ENCODE measurements around the gene RHD. TPM values are rescaled to one million over a fixed set of nuclear protein-coding genes. Genes with fewer than 3 reads are reported as not detected.
"Not testable (repeated sequence)": the region's sequence is repeated elsewhere in the genome, so short reads cannot be mapped to it uniquely, and the experiment has no call there.

Gene RHD
- total RNA-seq, 1 experiment from 2014 or later = not detected

GRCh38 chr1:25327864-25328790, 55.8 kb downstream of the RHD start:
- H3K4me3 ChIP-seq, H3K9me3 ChIP-seq, H3K27me3 ChIP-seq, H3K36me3 ChIP-seq, DNase-seq: not testable (repeated sequence)

- not testable (repeated sequence) for H3K27me3 ChIP-seq, H3K9me3 ChIP-seq, H3K4me3 ChIP-seq, H3K36me3 ChIP-seq
- peak; percentile 20 for DNase-seq
These were observed 56.5 kb downstream of the RHD start for GRCh38 chr1:25328791-25329185.

- DNase-seq, H3K4me3 ChIP-seq, H3K36me3 ChIP-seq, H3K9me3 ChIP-seq, H3K27me3 ChIP-seq: not testable (repeated sequence)
These were observed 57.0 kb downstream of the RHD start for GRCh38 chr1:25329336-25329735.

GRCh38 chr1:25329950-25330349, 57.6 kb downstream of the RHD start:
- H3K4me3 ChIP-seq, H3K36me3 ChIP-seq, H3K9me3 ChIP-seq, H3K27me3 ChIP-seq: not testable (repeated sequence)
- DNase-seq = peak; percentile 47

- not testable (repeated sequence) for H3K27me3 ChIP-seq, H3K9me3 ChIP-seq, H3K36me3 ChIP-seq
- peak; percentile 33 for DNase-seq
- H3K4me3 ChIP-seq = peak overlapping the region; percentile 56
These were observed 64.6 kb downstream of the RHD start for GRCh38 chr1:25336922-25337354.

- H3K27me3 ChIP-seq, DNase-seq, H3K9me3 ChIP-seq: not testable (repeated sequence)
- H3K4me3 ChIP-seq = peak overlapping the region; percentile 85
- peaks cover 14% of the 10 kb centered on the region for H3K36me3 ChIP-seq
These were observed 65.3 kb downstream of the RHD start for GRCh38 chr1:25337483-25338187.

GRCh38 chr1:25338188-25338981, 66.1 kb downstream of the RHD start, which contains the start of gene TMEM50A:
Gene TMEM50A (plus strand): TSS chr1:25338334. CDS start chr1:25340487, 2,153 bp downstream.
- H3K9me3 ChIP-seq = no peaks in the 10 kb centered on the region
- H3K27me3 ChIP-seq = no peaks in the 10 kb centered on the region
- peaks cover 21% of the 10 kb centered on the region for H3K36me3 ChIP-seq
- H3K4me3 ChIP-seq = peak within 1 kb of the TSS; percentile 85
- peak; percentile 88 for DNase-seq

GRCh38 chr1:25338986-25339385, 66.7 kb downstream of the RHD start:
- no peak for DNase-seq
- no peaks in the 10 kb centered on the region for H3K9me3 ChIP-seq
- peak overlapping the region; percentile 85 for H3K4me3 ChIP-seq
- H3K36me3 ChIP-seq = peaks cover 25% of the 10 kb centered on the region
- H3K27me3 ChIP-seq = no peaks in the 10 kb centered on the region

- Histone ChIP-seq H3K4me3 (no peak overlapping the region), H3K27me3 (no peaks in the 10 kb centered on the region), H3K36me3 (peaks cover 44% of the 10 kb centered on the region), H3K9me3 (no peaks in the 10 kb centered on the region)
- no peak for DNase-seq
These were observed 69.4 kb downstream of the RHD start for GRCh38 chr1:25341746-25342145.

GRCh38 chr1:25342846-25343245, 70.5 kb downstream of the RHD start:
- Histone ChIP-seq H3K27me3 (no peaks in the 10 kb centered on the region), H3K9me3 (no peaks in the 10 kb centered on the region), H3K36me3 (peaks cover 53% of the 10 kb centered on the region), H3K4me3 (no peak overlapping the region)
- no peak for DNase-seq

GRCh38 chr1:25343872-25344271, 71.6 kb downstream of the RHD start:
- H3K36me3 ChIP-seq = peaks cover 59% of the 10 kb centered on the region
- no peaks in the 10 kb centered on the region for H3K27me3 ChIP-seq
- H3K4me3 ChIP-seq = no peak overlapping the region
- no peaks in the 10 kb centered on the region for H3K9me3 ChIP-seq
- DNase-seq = peak; percentile 93

- no peak for DNase-seq
- no peak overlapping the region for H3K4me3 ChIP-seq
- H3K36me3 ChIP-seq = peaks cover 61% of the 10 kb centered on the region
- no peaks in the 10 kb centered on the region for H3K27me3 ChIP-seq
- H3K9me3 ChIP-seq = no peaks in the 10 kb centered on the region
These were observed 75.2 kb downstream of the RHD start for GRCh38 chr1:25347556-25347955.

GRCh38 chr1:25349606-25350005, 77.3 kb downstream of the RHD start:
- Histone ChIP-seq H3K9me3 (no peaks in the 10 kb centered on the region), H3K4me3 (no peak overlapping the region), H3K27me3 (no peaks in the 10 kb centered on the region), H3K36me3 (peaks cover 63% of the 10 kb centered on the region)
- DNase-seq = no peak

- no peak for DNase-seq
- Histone ChIP-seq H3K4me3 (no peak overlapping the region), H3K9me3 (no peaks in the 10 kb centered on the region), H3K27me3 (no peaks in the 10 kb centered on the region), H3K36me3 (peaks cover 62% of the 10 kb centered on the region)
These were observed 83.6 kb downstream of the RHD start for GRCh38 chr1:25355841-25356395.

- peaks cover 66% of the 10 kb centered on the region for H3K36me3 ChIP-seq
- no peaks in the 10 kb centered on the region for H3K27me3 ChIP-seq
- DNase-seq = no peak
- no peak overlapping the region for H3K4me3 ChIP-seq
- no peaks in the 10 kb centered on the region for H3K9me3 ChIP-seq
These were observed 84.1 kb downstream of the RHD start for GRCh38 chr1:25356441-25356840.

GRCh38 chr1:25356848-25357247, 84.5 kb downstream of the RHD start:
- Histone ChIP-seq H3K27me3 (no peaks in the 10 kb centered on the region), H3K9me3 (no peaks in the 10 kb centered on the region), H3K4me3 (no peak overlapping the region), H3K36me3 (peaks cover 69% of the 10 kb centered on the region)
- DNase-seq = no peak

Measured in MG63 (cell line).